Activated naive CD4-positive, alpha-beta T cell treated with anti-CD3 and anti-CD28 coated beads, Interleukin-2, amount 50 U/mL, for 72 hours (primary cell): ENCODE data around the gene EVA1C. TPM values are rescaled to one million over a fixed set of nuclear protein-coding genes. Genes with fewer than 3 reads are reported as not detected.
"Not testable (repeated sequence)": the region's sequence is repeated elsewhere in the genome, so short reads cannot be mapped to it uniquely, and the experiment has no call there.

ENCODE experiments used
- ATAC-seq, 2 donors: fragments of 150-1000 bp; cut with Tn5 transposase; 2 replicates each; pipeline ENCODE4 v1.10.0; 2021; ENCODE audit warnings: mild to moderate bottlenecking in 2 of 2, moderate library complexity in 2 of 2
- DNase-seq, 2 donors: peaks; one replicate each; pipeline ENCODE4 v3.0.0; 2021 to 2022; ENCODE audit warnings: low spot score in 2 of 2
- H3K27ac Mint-ChIP-seq, 2 donors: one replicate each; pipeline ENCODE4 v1.8.0; 2022; ENCODE audit warnings: mild to moderate bottlenecking in 2 of 2, mixed read lengths in 2 of 2
- H3K36me3 Mint-ChIP-seq, 2 donors: one replicate each; pipeline ENCODE4 v1.8.0; 2022; ENCODE audit warnings: mixed read lengths in 2 of 2
- H3K9me3 Mint-ChIP-seq, 2 donors: one replicate each; pipeline ENCODE4 v1.8.0; 2022; ENCODE audit warnings: mixed read lengths in 2 of 2
- total RNA-seq, 2 donors: library from RNA; stranded (reverse); gene quantifications; one replicate each; pipeline ENCODE4 v1.2.3, GENCODE V29; 2022

Gene EVA1C
- total RNA-seq, 2 donors from 2014 or later, result 7.8 to 15.2 TPM

- peaks cover 9 to 29% of the 10 kb centered on the region in 2 donors for H3K36me3 Mint-ChIP-seq
- peak overlapping the region; percentile 72 to 79 for H3K27ac Mint-ChIP-seq
- H3K9me3 Mint-ChIP-seq, result no peaks in the 10 kb centered on the region
- ATAC-seq (peak; percentile 49 to 50), DNase-seq (no peak)
These were observed 26.2 kb upstream of the EVA1C start for GRCh38 chr21:32386195-32386870.

GRCh38 chr21:32387151-32387550 lies 25.4 kb upstream of the EVA1C start:
- Mint-ChIP-seq H3K36me3 (peaks cover 17 to 36% of the 10 kb centered on the region in 2 donors), H3K9me3 (no peaks in the 10 kb centered on the region), H3K27ac (peak overlapping the region; percentile 32 to 79)
- no peak for DNase-seq
- no peak for ATAC-seq

- H3K27ac Mint-ChIP-seq, result no peak overlapping the region
- H3K36me3 Mint-ChIP-seq, result peaks cover 21 to 37% of the 10 kb centered on the region in 2 donors
- DNase-seq (no peak), ATAC-seq (no peak)
- no peaks in the 10 kb centered on the region for H3K9me3 Mint-ChIP-seq
These were observed 24.2 kb upstream of the EVA1C start for GRCh38 chr21:32388306-32388705.

GRCh38 chr21:32389337-32390015 lies 23.0 kb upstream of the EVA1C start:
- H3K9me3 Mint-ChIP-seq, result no peaks in the 10 kb centered on the region
- DNase-seq (no peak), ATAC-seq (no peak)
- peaks cover 29 to 36% of the 10 kb centered on the region in 2 donors for H3K36me3 Mint-ChIP-seq
- H3K27ac Mint-ChIP-seq, result peak overlapping the region in 1 of 2 donors; percentile 95

- not testable (repeated sequence) for ATAC-seq, H3K9me3 Mint-ChIP-seq, DNase-seq
- H3K36me3 Mint-ChIP-seq, result peaks cover 29 to 36% of the 10 kb centered on the region in 2 donors
- H3K27ac Mint-ChIP-seq, result peak overlapping the region in 1 of 2 donors; percentile 17
These were observed 21.8 kb upstream of the EVA1C start for GRCh38 chr21:32390537-32391224.

GRCh38 chr21:32391755-32392154 lies 20.8 kb upstream of the EVA1C start:
- DNase-seq, result no peak
- ATAC-seq, result no peak
- Mint-ChIP-seq H3K27ac (peak overlapping the region; percentile 40 to 93), H3K9me3 (no peaks in the 10 kb centered on the region), H3K36me3 (peaks cover 29 to 36% of the 10 kb centered on the region in 2 donors)

- DNase-seq, result no peak
- Mint-ChIP-seq H3K36me3 (peaks cover 29 to 36% of the 10 kb centered on the region in 2 donors), H3K27ac (peak overlapping the region in 1 of 2 donors; percentile 93), H3K9me3 (no peaks in the 10 kb centered on the region)
- peak; percentile 22 to 49 for ATAC-seq
These were observed 20.1 kb upstream of the EVA1C start for GRCh38 chr21:32392299-32392879.

- Mint-ChIP-seq H3K27ac (peak within 1 kb of the TSS; percentile 88 to 93), H3K36me3 (peaks cover 25 to 36% of the 10 kb centered on the region in 2 donors), H3K9me3 (no peaks in the 10 kb centered on the region)
- DNase-seq, result peak; percentile 93 to 99
- peak; percentile 96 to 97 for ATAC-seq
These were observed 19.4 kb upstream of the EVA1C start, which contains the start of gene URB1 for GRCh38 chr21:32392880-32393676. Gene URB1 (minus strand): TSS chr21:32393012. CDS start chr21:32392910, 102 bp downstream.

GRCh38 chr21:32393677-32394001 lies 18.9 kb upstream of the EVA1C start:
- H3K9me3 Mint-ChIP-seq, result no peaks in the 10 kb centered on the region
- ATAC-seq (peak in 1 of 2 donors; percentile 41), DNase-seq (no peak)
- H3K36me3 Mint-ChIP-seq, result peaks cover 25 to 36% of the 10 kb centered on the region in 2 donors
- peak overlapping the region; percentile 88 to 93 for H3K27ac Mint-ChIP-seq

GRCh38 chr21:32403201-32403777 lies 9.2 kb upstream of the EVA1C start:
- Mint-ChIP-seq H3K36me3 (no peaks in the 10 kb centered on the region), H3K27ac (no peak overlapping the region), H3K9me3 (no peaks in the 10 kb centered on the region)
- ATAC-seq, result peak; percentile 84 to 91
- DNase-seq, result peak in 1 of 2 donors; percentile 81

GRCh38 chr21:32406405-32406804 lies 6.1 kb upstream of the EVA1C start:
- ATAC-seq (no peak), DNase-seq (no peak)
- no peak overlapping the region for H3K27ac Mint-ChIP-seq
- no peaks in the 10 kb centered on the region for H3K9me3 Mint-ChIP-seq
- H3K36me3 Mint-ChIP-seq, result peaks cover 0 to under 1% of the 10 kb centered on the region in 2 donors

GRCh38 chr21:32410291-32410690 lies 2.2 kb upstream of the EVA1C start:
- Mint-ChIP-seq H3K36me3 (peaks cover 0 to 9% of the 10 kb centered on the region in 2 donors), H3K27ac (peak overlapping the region in 1 of 2 donors; percentile 41), H3K9me3 (no peaks in the 10 kb centered on the region)
- DNase-seq (no peak), ATAC-seq (no peak)

GRCh38 chr21:32410916-32411315 lies 1.6 kb upstream of the EVA1C start:
- DNase-seq (no peak), ATAC-seq (no peak)
- H3K9me3 Mint-ChIP-seq, result no peaks in the 10 kb centered on the region
- peak overlapping the region; percentile 88 to 93 for H3K27ac Mint-ChIP-seq
- H3K36me3 Mint-ChIP-seq, result peaks cover 0 to 9% of the 10 kb centered on the region in 2 donors

GRCh38 chr21:32411350-32412161 lies 950 bp upstream of the EVA1C start:
- DNase-seq (peak; percentile 63 to 69), ATAC-seq (peak; percentile 58 to 71)
- no peaks in the 10 kb centered on the region for H3K9me3 Mint-ChIP-seq

GRCh38 chr21:32413015-32413504 lies 554 bp downstream of the EVA1C start:
- H3K27ac Mint-ChIP-seq, result peak overlapping the region; percentile 48 to 83
- peaks cover 0 to 9% of the 10 kb centered on the region in 2 donors for H3K36me3 Mint-ChIP-seq
- DNase-seq (no peak), ATAC-seq (peak; percentile 10 to 42)
- H3K9me3 Mint-ChIP-seq, result no peaks in the 10 kb centered on the region

More at GRCh38 chr21:32411350-32412161, 950 bp upstream of the EVA1C start:
- Mint-ChIP-seq H3K27ac (peak overlapping the region; percentile 93 to 94), H3K36me3 (peaks cover 0 to 9% of the 10 kb centered on the region in 2 donors)
